Hepatocyte (in vitro differentiated cells): ENCODE data around the gene FLT4.

Experiments
- EZH2 ChIP-seq: fragments of 200-600 bp; sonication (generic); IDR thresholded peaks from 2 replicates; pipeline ENCODE4 v1.6.1; 2016; ENCODE audit warnings: antibody characterized with exemption, mild to moderate bottlenecking, borderline replicate concordance
- EZH2phosphoT487 ChIP-seq: fragments of 200-600 bp; sonication (generic); IDR thresholded peaks from one replicate; pipeline ENCODE4 v1.6.1; 2018; ENCODE audit warnings: antibody characterized with exemption, mild to moderate bottlenecking, low read depth, moderate library complexity; ENCODE audit not compliant: unreplicated experiment, severe bottlenecking

GRCh38 chr5:180553530-180553929 is 95.9 kb downstream of the FLT4 start:
- no peak for TF ChIP-seq EZH2phosphoT487
- no peak for TF ChIP-seq EZH2
